Activated CD4-positive, alpha-beta T cell treated with anti-CD3 and anti-CD28 coated beads, Interleukin-10, Interleukin-2, amounts not matched to agents 100 ng/mL and 50 ng/mL, durations not matched to agents 16 hours and 8 hours (primary cell): Measurements from ENCODE around the gene C1QTNF1.
"Not testable (repeated sequence)": the region's sequence is repeated elsewhere in the genome, so short reads cannot be mapped to it uniquely, and the experiment has no call there.

Experiments used
- DNase-seq: peaks from one replicate; pipeline ENCODE4 v3.0.0-alpha.2; 2020

C1QTNF1 gene

GRCh38 chr17:79062691-79063090 lies 38.7 kb downstream of the C1QTNF1 start:
- no peak for DNase-seq

- DNase-seq, result no peak
Measured at GRCh38 chr17:79064026-79064425, 40.1 kb downstream of the C1QTNF1 start.

DNA sequence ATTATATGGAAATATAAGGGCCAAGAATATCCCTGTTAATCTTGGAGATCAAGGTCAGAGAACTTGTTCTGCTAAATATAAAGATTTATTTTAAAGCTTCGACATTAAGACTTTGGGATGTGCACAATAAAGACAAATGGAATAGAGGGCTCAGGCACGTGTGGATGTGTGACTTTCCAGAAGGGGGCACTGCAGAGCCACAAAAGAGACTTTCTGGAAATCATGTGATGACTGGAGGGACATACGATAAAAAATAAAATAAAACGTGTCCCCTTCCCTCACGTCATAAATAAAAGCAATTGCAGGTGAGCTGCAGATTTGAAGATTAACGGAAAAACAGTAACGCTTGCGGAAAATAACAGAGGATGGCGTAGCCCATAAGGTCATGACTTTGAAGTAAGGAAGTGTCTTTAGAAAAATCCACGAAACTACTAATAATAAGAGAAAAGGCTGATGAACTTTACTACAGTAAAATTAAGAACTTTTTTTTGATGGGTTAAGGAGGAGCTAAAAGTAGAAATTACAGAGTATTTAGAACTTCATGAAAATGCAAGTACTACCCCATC lies 41.2 kb downstream of the C1QTNF1 start:
- DNase-seq, result peak; percentile 62

DNA sequence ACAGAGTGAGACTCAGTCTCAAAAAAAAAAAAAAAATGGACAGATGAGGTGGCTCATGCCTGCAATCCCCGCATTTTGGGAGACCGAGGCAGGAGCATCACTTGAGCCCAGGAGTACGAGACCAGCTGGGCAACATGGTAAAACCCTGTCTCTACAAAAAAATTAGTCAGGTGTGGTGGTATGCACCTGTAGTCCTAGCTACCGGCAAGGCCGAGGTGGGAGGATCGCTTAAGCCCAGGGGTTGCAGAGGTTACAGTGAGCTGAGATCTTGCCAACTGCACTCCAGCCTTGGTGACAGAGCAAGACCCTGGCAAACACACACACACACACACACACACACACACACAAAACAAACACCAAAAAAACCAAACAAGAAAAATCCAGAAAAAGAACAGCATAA lies 43.0 kb downstream of the C1QTNF1 start:
- DNase-seq, result no peak

DNA sequence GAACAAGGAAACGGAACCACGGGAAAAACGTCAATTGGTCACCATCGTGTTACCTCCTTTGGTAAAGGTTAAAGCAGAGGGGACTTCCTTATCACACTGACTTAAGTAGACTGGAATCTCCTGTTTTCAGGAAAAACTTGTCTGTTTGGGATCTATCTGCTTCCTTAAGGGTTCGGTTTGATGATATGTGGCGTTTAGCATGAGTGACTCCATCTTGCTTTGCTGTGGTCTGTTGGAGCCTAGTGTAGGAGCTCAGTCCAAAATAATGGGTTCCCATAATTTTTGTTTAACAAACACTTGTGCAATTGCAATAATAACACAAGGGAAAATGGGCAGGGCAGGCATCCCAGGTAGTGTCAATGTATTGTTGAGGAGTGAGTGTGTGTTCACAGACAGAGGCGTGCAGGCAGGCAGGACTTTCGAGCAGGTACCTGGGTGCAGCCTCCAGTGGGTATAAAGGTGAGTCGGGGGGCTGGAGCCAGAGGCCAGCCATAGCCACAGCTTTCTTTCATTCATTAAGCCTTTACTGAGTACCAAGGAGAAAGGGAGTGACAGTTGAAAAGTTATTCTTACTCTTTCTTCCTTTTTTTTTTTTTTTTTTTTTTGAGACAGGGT lies 46.4 kb downstream of the C1QTNF1 start:
- DNase-seq, result no peak

DNA sequence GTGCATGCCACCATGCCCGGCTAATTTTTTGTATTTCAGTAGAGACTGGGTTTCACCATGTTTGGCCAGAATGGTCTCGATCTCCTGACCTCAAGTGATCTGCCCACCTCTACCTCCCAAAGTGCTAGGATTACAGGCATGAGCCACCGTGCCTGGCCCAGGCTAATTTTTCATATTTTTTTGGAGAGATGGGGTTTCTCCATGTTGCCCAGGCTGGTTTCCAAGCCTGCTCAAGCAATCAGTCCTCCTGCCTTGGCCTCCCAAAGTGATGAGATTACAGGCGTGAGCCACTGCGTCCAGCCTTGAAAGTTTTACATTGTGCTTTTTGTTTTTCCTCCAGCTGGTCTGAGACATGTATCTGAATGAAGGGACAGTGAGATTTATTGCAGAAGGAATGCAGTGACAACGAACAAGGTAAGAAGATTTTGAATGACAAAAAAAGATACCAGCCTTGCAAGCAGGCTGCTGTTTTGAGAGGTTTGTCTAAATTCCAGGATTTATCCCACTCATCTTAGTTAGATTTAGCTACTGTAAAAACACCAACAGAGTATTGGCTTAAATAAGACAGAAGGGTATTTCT lies 47.3 kb downstream of the C1QTNF1 start:
- no peak for DNase-seq

GRCh38 chr17:79072544-79072943 lies 48.6 kb downstream of the C1QTNF1 start:
- DNase-seq, result no peak

DNA sequence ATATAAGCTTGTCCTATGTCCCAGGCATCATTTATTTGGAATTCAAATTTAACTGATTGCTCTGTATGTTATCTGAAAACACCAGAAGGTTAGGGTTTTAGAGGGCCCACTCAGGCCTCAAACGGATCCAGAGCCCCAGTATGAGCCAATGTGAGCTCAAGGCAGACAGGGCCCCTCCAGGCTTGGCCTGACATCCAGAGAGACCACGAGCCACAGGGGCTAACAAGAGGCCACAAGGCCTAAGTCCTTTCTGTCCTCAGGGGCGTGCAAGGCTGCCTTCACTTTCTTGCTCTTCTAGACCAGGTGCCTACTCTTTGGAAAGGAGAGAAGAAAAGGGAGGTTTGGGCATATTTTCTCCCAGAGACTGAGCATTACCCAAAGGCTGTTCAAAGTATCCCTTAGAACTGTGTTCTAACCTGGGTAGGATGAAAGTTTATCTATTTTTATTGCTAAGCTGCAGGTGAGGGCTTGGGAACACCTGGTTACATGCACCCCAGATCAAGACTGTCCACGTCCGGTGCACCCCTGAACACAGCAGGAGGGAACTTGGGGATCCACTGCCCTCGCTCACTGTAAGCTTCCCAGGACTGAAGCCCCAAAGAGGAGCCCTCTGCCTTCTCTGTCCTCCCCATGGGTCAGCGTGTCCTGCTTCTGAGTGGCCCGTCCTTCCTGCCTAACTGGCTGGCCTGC lies 49.2 kb downstream of the C1QTNF1 start:
- DNase-seq, result no peak

DNA sequence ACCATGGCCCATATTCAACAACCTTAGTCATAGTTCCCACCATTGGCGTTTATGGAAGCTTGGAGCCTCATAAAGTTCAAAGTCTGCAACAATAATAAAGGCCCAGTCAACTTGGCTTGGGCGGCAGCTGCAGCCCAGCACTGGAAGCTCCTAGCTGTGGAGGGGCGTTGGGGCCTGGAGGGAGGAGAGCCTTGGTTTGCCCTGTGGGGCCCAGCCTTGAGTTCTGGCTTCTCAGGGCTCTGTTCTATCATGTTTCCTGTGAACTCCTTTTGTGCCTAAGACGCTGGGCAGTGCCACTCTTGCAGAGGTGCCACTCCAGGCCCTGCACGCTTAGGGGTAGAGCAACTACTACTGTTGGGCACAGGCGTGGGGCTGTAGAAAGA lies 49.7 kb downstream of the C1QTNF1 start:
- DNase-seq, result no peak

DNA sequence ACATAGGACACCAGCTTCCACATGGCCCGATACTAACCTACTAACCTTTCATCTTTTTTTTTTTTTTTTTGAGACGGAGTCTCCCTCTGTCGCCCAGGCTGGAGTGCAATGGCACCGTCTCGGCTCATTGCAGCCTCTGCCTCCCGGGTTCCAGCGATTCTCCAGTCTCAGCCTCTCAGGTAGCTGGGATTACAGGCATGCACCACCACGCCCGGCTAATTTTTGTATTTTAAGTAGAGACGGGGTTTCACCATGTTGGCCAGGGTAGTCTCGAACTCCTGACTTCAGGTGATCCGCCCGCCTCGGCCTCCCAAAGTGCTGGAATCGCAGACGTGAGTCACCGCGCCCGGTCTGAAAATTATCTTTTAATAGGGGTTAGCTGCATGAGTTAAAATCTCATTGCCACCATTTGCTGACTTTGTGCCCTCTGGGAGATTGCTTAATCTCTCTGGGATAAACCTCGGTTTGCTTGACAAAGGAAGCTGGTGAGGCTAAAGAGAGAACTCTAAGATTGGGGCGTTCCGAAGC lies 50.2 kb downstream of the C1QTNF1 start:
- DNase-seq, result not testable (repeated sequence)

- DNase-seq, result peak; percentile 97
Measured at GRCh38 chr17:79074649-79075445, 50.9 kb downstream of the C1QTNF1 start, which contains the start of gene ENGASE. TSS of gene ENGASE (plus strand) at chr17:79074824. CDS start at chr17:79074945, 121 bp downstream.

DNA sequence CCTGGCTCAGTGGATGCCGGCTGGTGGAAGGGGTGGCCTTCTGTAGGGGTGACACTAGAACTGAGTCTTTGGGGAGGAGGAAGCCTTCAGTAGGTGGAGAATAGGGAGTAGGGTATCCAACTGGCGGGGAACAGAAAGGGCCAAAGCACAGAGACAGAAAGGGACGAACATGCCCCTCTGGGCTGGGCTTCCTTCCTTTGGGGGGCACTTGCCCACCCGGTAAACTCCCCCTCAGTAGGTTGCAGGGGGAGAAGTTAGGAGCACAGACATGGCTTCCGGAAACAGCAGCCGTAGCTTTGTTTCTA lies 51.4 kb downstream of the C1QTNF1 start:
- peak; percentile 16 for DNase-seq

GRCh38 chr17:79075861-79076406 lies 52.0 kb downstream of the C1QTNF1 start:
- DNase-seq, result no peak

DNA sequence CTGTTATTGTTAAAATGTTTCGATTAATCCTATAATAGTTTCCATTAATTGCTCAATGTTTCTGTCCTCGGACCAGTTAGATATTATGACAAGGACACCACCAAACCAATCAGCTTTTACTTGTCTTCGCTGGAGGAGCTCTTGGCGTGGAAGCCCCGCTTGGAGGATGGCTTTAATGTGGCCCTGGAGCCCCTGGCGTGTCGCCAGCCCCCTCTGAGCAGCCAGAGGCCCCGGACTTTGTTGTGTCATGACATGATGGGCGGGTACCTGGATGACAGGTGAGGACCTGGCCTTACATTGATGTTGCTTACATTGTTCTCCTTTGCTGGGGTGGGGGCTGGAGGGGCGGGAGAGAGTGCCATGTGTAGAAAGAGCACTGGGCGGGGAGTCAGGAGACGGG lies 53.6 kb downstream of the C1QTNF1 start:
- DNase-seq, result no peak

DNA sequence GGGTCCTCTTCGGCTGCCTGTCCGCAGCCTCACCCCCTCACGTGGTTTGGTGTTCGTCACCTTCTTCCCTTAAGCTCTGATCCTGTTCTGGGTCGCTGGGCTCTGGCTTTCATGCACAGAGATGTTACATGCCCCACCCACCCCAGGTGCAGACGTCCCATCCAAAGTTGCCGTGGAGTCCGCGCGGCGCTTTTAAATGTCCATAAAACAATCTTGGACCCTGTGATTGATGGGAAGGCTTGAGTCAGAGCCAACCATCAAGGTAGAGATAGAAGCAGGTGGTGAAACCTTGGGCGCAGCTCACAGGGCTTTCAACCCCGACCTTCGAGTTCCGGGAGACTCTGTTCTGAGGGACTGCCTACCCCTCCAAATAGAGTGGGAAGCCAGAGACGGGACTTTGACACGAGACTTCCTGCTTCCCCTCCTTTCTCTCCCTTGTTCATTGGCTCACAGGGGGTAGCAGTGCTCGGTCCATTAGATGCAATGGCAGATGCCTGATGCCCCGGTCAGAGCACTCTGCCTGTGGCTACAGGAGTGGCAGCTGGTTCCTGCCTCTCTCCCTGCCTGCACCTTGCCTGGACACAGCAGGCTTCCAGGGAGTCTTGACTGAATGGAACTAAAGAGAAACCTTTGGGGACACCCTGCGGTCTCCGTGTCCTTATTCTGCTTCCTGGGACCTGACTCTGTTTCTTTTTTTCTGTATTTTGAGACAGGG lies 54.7 kb downstream of the C1QTNF1 start:
- no peak for DNase-seq

DNA sequence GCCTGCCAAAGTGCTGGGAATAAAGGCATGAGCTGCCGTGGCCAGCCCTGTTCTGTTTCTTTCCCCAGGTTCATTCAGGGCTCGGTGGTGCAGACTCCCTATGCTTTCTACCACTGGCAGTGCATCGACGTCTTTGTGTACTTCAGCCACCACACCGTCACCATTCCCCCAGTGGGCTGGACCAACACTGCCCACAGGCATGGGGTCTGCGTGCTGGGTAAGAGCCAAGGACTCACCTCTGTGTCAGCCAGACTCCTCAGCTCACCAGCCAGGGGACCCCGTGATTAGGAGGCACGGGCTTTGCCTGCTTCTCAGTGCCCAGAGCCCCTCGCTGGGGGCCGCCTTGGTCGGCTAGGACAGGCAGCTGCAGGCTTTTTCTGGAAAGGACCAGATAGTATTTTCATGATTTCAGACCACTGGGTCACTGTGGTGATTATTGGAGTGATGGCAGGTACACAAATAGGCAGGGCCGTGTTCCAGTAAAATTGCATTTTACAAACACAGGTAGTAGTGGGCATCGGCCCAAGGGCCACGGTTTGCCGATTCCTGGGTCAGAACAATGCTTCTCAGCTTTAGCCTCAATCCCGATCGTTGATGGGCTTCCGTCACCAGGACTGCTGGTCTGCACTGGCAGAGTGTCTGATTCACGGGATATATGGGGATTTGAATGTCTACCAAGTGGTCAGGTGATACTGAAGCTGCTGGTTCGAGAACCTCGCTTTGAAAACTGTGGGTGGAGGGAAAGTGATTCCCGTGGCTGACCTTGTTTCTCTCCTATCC lies 55.6 kb downstream of the C1QTNF1 start:
- no peak for DNase-seq

DNA sequence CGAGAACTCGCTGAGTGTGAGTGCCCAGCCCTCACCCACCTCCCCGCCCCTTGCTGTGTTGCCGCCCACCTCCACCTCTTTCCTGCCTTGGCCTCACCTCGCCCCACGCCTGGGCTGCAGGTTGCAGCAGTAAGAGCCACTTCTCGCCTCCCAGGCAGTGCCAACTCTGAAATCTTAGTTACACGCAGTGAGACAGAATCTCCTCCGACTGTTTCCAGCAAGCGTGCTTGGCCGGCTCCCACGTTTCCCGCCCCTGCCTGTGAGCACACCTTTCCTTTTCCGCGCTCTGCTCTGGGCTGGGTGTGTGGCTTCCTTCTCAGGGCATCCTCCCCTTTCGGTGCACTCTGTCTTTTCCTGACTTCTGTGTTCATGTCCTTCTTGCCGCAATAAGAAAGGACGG lies 56.4 kb downstream of the C1QTNF1 start:
- no peak for DNase-seq

- no peak for DNase-seq
Measured at GRCh38 chr17:79080761-79081290, 56.9 kb downstream of the C1QTNF1 start.

DNA sequence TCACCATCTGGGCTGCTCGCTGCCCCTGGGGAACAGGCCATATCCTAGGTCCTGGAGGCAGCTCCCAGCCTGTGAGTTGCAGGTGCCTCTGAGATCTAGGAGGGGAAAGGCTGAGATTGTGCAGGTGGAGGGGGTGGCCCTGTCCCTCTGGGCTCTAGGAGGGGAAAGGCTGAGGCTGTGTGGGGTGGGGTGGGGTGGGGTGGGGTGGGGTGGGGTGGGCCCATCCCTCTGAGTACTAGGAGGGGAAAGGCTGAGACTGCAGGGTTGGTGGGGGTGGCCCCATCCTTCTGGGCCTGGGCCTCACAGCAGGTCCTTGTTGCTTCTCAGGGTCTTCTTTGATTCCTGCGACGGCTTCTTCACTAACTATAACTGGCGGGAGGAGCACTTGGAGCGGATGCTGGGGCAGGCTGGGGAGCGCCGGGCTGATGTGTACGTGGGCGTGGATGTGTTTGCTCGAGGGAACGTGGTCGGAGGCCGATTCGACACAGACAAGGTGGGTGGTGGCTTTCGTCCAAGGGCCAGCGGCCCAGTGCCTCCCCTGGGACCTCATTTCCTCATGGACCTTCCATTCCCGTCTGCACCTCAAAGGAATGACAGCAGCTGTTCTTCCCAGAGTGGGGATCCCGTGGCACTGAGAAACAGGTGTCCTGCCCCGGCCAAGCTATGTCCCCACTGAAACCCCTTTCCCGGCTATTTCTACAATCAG lies 57.8 kb downstream of the C1QTNF1 start:
- DNase-seq, result no peak
